GM12892 (cell line): ENCODE measurements around the gene SEC22B.
"Not testable (repeated sequence)": the region's sequence is repeated elsewhere in the genome, so short reads cannot be mapped to it uniquely, and the experiment has no call there.

Experiments used
- POLR2A ChIP-seq: IDR thresholded peaks from 2 replicates; pipeline ENCODE4 v1.6.1; 2011; ENCODE audit warnings: low read depth, low read length, control low read depth
- TAF1 ChIP-seq: IDR thresholded peaks from 2 replicates; pipeline ENCODE4 v1.6.1; 2011; ENCODE audit warnings: low read depth, mild to moderate bottlenecking, control low read depth, low read length, borderline replicate concordance

GRCh38 chr1:120111771-120112170 lies 64.5 kb downstream of the SEC22B start:
- TF ChIP-seq TAF1, POLR2A: not testable (repeated sequence)
